GM18507 (cell line): ENCODE results near the gene FAM20A.
"Not testable (repeated sequence)": the region's sequence is repeated elsewhere in the genome, so short reads cannot be mapped to it uniquely, and the experiment has no call there.

Source experiments
- DNase-seq: peaks from one replicate; pipeline ENCODE4 v3.0.0; 2011; ENCODE audit warnings: low read depth; ENCODE audit not compliant: insufficient read length; ENCODE audit errors: extremely low spot score
- FAIRE-seq: peaks from 2 replicates; lab custom pipeline; 2011; peaks lifted over from hg19 to GRCh38; lab: Jason Lieb, UNC

FAM20A gene

DNA sequence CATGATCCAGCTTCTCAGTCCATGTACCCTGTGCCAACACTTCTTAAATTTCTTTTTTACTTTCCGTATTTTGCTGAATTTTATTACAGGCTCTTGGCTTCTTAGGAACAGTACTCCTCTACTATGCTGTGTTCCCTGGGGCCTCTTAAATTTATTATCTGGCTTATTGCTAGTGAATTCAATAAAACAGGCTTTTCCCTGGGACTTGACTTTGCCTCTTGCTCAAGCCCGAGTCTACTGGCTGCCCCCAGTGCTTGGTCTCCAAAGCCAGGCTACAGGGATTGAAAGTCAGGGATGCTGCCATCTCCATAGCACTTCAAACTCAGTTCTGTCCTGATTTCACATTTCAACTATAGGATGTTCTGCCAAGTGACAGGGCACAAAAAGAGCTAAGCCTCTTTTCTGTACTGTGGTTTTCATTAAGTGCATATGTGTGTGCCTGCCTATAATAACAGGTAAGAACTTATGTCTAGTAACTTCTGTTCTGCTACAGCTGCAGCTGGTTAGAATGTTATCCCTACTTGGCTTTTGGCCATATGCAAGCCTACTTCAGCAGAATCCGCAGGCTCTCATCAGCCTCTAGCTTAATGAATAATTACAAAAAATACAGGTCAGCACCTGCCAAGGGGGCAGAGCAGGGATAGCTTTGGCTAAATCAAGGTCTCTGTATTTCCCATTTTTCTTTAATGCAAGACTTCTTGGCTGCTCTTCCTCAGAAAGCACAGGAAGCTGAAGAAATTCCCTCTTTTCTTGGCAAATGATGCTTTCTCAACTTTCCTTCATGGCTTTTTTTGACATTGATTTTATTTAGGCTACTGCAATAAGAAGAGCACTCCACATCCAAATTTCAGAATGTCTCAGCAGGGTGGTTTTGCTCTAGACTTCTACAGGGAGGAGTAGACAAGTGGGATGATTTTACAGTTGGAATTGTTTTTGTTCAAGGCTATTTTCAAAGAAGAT is 8.2 kb downstream of the FAM20A start:
- DNase-seq (no peak), FAIRE-seq (no peak)

DNA sequence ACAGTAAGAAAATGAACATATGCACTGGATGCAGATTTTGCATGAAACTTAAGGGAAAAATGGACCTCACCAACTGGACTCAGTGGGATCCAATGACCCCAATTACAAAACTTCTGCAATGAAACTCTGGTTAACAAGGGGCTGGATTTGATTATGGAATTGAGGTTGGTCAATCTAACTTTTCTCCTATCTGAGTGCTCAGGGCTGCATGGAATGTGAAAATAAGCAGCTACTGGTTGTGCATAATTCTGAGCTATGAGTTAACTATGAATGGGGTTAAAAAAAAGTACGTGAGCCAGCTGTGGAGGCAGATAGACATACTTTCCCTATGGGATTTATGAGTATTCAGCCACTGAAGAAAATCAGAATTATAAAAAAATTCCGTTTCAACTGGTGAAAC is 9.2 kb downstream of the FAM20A start:
- DNase-seq (no peak), FAIRE-seq (no peak)

DNA sequence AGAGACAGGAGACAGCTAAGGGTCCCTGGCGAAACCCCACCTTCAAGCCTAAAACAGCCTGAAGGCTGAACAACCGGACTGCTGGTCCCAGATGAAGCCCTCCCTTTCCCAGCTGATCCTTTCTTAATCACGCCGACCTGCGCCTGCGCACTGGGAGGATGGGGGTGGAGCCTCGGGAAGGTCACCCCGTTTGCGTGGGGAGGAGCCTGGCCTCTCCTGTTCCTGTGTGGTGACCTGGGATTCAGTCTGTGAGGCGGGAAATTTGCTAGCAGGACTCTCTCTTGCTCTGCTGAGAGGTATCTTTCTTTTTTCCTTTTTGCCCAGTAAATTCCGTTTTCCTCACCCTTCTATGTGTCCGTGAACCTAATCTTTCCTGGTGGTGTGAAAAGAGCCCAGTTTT is 9.6 kb downstream of the FAM20A start:
- DNase-seq (no peak), FAIRE-seq (no peak)

DNA sequence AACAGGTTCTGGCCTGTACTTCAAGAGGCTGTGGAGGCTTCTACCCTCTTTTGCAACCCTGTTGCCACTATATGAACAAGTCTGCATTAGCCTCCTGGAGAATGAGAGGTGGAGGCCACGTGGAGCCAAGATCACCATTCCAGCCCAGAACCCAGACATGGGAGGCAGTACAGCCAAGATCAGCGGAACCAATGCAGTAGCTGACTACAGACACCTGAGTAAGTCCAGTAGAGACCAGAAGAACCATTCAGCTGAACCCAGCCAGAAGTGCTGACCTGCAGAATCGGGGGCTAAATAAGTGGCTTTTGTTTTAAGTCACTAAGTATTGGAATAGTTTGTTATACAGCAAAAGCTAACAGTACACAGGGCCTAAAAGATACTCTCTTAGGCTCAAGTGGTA is 12.1 kb downstream of the FAM20A start:
- FAIRE-seq: no peak

DNA sequence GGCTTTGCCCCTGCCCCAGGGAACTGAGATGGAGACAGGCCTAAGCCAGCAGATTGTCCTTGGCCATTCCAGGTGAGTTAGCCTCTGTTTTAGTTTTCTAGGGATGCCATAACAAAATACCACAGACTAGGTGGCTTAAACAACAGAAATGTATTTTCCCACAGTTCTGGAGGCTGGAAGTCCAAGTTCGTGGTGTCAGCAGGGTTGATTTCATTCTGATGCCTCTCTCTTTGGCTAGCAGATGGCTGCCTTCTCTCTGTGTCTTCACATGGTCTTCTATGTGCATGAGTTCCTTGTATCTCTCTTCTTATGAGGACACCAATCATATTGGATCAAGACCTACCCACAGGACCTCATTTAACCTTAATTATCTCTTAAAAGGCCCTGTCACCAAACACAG is 12.8 kb downstream of the FAM20A start:
- FAIRE-seq (no peak), DNase-seq (no peak)

More for the DNA sequence above, 12.1 kb downstream of the FAM20A start:
- DNase-seq: no peak

DNA sequence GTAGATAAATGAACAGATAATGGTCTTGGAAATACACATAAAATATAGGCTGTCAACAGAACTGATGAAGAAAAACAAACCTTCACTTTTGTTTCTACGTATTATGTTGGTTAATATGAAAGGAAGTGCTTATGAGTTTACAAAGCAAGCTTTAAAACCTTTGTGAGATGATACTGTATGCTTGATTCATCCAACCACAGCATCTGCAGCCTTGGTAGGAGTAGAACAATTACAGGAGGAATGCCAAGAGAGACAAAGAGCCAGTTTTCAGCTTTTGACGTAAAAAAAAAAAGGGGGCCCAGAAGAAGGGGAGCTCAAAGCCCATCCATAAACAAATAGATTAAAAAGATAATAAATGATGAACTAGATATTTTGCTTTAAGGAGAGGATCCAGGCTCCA is 13.3 kb downstream of the FAM20A start:
- DNase-seq (no peak), FAIRE-seq (no peak)

DNA sequence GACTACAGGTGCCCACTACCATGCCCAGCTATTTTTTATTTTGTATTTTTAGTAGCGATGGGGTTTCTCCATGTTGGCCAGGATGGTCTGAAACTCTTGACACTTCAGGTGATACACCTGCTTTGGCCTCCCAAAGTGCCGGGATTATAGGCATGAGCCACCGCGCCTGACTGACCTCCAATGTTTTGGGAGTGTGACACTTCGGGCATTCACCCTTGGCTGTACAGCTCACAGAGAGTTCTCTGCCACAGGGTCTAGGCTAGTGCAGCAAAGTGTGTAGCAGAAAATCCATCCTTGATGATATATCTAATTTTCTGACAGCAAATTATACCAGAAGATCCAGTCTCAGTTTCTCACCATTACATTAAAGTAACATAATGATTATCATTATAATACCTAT is 14.1 kb downstream of the FAM20A start:
- DNase-seq (no peak), FAIRE-seq (no peak)

DNA sequence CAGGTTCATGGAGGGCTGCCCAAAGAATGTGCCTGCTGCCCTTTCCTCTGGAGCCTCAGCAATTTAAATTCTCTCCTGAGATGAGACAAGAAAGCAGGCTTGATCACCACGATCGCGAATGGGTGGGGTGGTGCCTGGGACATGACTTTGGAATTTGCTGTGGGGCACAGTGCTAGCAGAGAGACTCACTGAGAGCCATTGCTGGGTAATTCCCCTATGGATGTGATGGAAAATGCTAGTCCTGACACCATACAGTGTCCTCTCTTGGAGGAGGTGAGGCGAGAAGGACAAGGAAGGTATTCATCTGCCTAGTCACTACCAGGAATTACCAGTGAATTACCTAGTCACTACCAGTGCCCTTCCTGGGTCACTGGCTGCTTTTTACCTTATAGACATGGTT is 15.5 kb downstream of the FAM20A start:
- no peak for FAIRE-seq
- no peak for DNase-seq

DNA sequence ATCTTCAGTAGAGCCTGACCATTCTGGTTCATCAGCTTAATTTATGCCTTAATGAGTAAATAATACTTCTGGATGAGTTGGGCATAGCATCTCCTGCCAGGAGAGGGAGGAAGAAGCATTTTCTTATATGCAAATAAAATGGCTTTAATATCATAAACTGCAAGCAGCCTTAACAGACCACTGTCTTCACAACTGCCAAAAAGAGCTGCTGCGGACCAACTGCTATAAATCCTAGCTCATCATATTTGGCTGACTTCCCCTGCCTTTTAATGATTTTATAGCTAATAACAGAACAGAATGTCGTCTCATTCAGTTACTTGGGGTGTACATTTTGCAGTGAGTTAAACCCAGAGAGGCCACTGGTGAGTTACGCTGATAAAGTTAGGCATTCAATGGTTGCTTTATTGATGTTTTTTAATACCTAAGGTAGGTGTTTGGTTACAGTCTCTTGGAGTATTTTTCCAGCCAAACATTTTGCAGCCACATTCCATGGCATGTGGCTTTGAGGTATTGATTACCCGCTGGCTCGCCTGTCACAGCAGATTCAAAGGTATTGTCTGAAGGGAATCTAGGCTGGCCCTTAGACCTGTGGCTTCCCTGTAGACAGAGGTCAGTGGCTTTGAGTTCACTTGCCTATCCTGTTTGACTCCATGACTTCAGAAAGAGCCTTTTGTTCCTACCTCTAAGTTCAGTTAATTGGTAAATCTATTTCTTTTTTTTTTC is 16.4 kb downstream of the FAM20A start:
- FAIRE-seq (no peak), DNase-seq (no peak)

DNA sequence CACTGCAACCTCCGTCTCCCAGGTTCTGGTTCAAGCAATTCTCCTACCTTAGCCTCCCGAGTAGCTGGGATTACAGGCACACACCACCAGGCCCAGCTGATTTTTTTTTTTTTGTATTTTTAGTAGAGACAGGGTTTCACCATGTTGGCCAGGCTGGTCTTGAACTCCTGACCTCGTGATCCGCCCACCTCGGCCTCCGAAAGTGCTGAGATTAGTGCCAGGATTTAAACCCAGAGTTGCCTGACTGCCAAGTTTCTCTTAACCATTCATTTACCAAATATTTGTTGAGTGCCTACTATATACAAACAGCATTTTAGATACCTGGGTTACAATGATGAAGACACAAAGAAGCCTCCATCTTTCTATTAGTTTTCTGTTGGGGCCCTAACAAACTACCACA is 18.3 kb downstream of the FAM20A start:
- FAIRE-seq, DNase-seq: not testable (repeated sequence)

DNA sequence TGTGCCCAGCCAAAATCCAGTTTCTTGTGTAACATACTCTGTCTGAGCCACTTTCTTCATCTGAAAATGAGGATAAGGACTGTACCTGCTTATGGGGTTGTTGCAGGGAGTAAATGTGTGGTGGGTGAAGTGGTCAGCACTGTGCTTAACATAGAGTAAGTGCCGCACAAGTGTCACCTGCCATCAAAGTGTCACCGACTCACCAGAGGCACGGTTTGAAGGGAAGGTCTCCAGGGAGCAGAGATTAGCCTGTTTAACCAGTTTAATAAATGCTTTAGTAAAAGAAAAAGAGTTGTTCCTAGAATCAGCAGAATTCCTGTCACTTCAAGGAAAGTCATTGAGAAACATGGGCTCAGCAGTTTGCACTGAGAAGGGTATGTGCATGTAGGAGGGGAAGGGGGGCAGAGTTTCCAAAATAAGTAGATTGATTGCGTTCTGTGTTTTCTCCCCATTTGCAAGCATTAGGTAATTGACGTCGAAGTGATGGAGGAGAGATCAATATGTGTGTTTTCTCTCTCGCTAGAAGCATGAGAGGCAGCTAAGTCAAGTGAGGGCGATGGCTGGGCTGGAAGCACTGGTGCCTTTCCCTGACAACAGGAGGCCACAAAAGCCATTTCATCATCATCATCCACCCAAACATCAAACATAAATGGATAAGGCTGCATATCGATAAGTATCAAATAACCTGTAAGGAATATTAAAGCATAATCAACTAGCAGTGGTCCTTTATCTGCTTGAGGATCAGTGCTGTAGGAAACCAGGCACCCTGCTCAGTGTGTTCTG is 19.1 kb downstream of the FAM20A start:
- DNase-seq: no peak
- no peak for FAIRE-seq

DNA sequence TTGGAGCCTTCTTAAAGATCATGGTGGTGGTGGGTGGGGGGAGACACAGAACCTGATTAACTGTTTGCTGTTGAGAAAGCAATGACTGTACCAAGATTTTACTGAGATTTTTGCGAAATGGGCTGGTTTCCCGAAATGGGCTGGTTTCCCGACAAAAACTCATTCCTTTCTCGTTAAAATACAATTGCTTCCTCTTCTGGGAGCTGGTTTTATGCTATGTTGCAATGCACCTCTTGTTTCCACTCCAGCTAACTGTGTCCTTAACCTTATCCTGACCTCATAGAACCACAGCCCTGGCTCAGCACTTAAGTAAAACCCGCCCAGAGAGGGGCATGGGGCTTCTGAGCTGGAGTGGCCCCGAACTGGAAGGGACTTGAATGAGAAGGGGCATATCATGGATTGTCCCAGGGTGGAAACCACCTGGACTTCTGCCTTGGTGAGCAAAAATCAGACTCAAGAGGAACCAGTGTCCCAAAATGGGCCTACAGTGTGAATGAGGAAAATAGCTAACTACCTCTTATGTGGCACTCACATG is 20.9 kb downstream of the FAM20A start:
- FAIRE-seq: no peak
- DNase-seq: no peak

DNA sequence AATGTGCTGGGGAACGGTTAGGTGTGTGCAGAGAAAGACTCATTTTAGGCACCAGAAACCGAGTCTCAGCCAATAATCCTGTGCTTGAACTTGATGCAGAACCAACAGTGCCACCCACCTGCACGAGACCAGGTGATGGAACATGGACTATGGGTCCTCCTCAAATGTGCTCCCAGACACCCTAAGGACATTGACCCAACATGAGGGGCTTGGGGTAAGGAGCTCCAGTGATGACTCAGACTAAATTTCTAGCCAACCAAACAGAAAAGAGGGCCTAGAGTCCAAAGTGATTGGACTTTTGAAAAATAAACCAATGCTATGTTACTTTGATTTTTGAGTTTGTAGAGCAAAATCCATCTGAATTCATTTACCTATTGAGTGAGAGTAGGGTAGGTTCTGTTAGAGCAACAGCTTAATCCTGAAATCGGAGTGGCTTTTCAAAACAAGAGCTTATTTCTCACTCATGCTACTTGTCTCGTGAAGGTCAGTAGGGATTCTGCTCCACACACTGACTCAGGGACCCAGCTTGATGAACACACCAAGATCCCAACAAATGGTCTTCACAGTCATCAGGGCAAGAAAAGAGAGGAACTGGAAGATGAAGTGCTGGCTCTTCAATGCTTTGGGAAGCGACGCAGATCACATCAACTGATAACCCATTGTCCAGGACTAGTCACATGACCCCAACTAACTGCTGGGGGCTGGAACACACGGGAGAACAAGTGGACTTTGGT is 21.8 kb downstream of the FAM20A start:
- DNase-seq (no peak), FAIRE-seq (no peak)

DNA sequence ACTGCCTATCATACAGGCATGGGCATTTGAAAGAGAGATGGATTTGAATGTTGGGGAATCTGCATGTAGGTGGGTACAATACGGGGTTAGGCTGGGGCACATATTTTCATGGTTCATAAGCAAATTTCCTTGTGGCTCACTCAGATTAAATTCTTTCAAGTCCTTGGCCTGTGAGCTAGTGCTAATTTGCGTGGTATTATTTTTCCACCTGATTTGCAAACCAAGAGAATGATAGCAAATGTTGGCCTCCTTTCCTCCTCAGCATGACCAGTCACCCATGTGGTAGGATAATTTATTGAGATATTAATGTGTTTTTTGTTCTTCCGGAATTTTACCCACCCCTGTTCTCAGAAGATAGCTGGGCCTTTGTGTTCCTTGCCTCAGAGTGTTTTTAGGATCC is 22.9 kb downstream of the FAM20A start:
- DNase-seq (no peak), FAIRE-seq (no peak)

DNA sequence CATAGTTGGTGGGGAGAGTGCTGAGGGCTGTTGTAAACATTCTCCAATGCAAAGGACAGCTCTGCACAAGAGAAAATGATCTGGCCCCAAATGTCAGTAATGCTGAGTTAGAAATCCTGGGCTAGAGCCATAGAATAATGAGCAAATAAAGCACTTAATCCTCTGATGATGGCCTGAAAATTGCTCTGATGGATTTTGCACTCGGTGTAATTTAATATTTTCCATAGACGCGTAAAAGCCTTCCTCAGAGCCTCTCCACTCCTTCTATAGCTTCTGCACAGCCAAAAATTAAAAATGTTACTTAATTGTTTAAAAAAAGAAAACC is 23.7 kb downstream of the FAM20A start:
- no peak for DNase-seq
- no peak for FAIRE-seq

DNA sequence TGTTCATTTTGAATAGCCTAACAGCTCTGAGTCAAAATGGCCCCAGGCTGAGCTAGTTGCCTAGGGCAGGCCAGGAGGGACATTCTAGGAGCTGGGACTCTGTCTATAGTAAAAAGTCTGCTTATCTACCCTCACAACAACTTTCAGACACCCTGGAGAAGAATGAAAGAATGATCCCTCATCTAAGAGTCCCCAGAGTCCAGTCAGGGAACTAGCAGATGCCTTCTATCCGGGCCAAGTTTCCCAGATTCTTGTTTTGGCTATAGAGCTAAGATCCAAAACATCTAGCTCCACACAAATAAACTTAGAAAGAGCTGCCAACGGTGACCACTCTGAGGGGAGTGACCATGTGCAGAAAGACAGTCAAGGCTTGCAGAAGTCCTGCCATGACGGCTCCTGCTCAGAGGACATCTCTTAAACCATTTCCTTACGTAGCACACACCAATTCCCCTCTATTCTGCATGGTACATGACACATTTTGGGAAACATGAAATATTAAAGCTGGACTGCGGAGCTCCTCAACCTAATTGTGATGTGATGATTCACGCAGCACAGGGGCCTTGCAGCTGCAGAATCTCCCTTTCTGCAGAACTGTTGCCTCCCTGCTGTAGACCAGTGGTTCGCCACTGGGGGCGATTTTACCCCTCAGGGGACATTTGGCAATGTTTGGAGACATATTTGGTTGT is 24.2 kb downstream of the FAM20A start:
- FAIRE-seq (no peak), DNase-seq (no peak)

DNA sequence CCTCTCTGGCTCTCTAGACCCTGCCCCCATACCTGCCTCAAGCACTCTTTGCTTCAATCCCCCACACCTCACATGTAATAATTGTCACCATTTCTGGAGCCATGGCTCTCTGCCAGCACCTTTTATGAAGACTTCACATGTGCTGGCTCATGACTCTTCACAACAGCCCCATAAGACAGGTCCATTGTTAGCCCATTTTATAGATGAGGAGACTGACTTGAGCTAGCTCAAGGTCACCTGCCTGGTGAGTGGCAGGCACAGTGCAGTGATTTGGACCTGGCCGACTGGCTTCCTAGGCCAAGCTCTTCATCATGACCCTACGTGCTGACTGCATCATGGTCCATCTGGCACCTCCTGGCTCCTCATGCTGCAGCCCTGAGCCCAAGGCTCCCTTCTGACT is 25.0 kb downstream of the FAM20A start:
- no peak for DNase-seq
- FAIRE-seq: no peak

DNA sequence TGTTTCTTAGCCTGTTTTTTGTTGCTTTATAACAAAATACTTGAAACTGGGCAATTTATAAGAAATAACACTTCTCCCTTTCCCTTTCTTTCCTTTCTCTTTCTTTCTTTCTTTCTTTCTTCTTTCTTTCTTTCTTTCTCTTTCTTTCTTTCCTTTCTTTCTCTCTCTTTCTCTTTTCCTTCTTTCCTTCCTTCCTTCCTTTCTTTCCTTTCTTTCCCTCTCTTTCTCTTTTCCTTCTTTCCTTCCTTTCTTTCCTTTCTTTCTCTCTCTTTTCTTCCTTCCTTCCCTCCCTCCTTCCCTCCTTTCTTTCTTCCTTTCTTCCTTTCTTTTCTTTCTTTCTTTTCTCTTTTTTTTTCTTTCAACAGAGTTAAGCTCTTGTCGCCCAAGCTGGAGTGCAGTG is 27.8 kb downstream of the FAM20A start:
- FAIRE-seq (no peak), DNase-seq (no peak)
